H1 (cell line): ENCODE measurements around the gene CCDC124. TPM values are rescaled to one million over a fixed set of nuclear protein-coding genes. Genes with fewer than 3 reads are reported as not detected.

ENCODE experiments used
- RXRA ChIP-seq: IDR thresholded peaks from 2 replicates; pipeline ENCODE4 v1.6.1; 2011; ENCODE audit warnings: low read depth, mild to moderate bottlenecking, low read length, moderate library complexity; ENCODE audit not compliant: insufficient read depth
- USF2 ChIP-seq: IDR thresholded peaks from 2 replicates; pipeline ENCODE4 v1.6.1; 2011; ENCODE audit warnings: low read length, improper control_type of control experiment
- polyA plus RNA-seq, 7 experiments: library from polyadenylated mRNA; depleted of rRNA in 3 of 7; stranded (reverse) in 5 of 7; unstranded in 2 of 7; fragments of >200 nt in 5 of 7; fragments of 200-250 nt in 2 of 7; gene quantifications; 1 replicate in 5 of 7; 2 replicates in 1 of 7; 4 replicates in 1 of 7; pipeline versions ENCODE4 v1.2.1 to v1.2.3, GENCODE V29; 2011 to 2013; ENCODE audit warnings: missing spikeins in 2 of 7, mixed read lengths in 2 of 7
- total RNA-seq: library from RNA; stranded (reverse); fragmentation: NEBNext Ultra II Directional; extraction: Animal tissue kit (Norgen Biotek cat#: 25700); gene quantifications from 2 replicates; pipeline ENCODE4 v1.2.1, GENCODE V29; 2021

The CCDC124 gene
- total and polyA plus RNA-seq, 2 of the 8 experiments (the other 6 are each of a cell fraction or from before 2014, with no cell fraction given): 95.2 to 103 TPM

GRCh38 chr19:17989425-17990094 lies 56.7 kb downstream of the CCDC124 start (continued):
- TF ChIP-seq USF2 (no peak), RXRA (no peak)
